AG04449 (cell line): Measurements from ENCODE around the gene LOXL4.

Experiments
- CTCF ChIA-PET: fragments of 350-600 bp; formaldehyde crosslinking; extraction: SDS; loops from one replicate; lab custom pipeline; 2021; ENCODE audit warnings: antibody characterized with exemption; lab: Yijun Ruan, JAX
- POLR2A ChIA-PET: fragments of 400-600, 350-600 bp; formaldehyde crosslinking; extraction: SDS; loops from one replicate; lab custom pipeline; 2020; ENCODE audit warnings: antibody characterized with exemption, inconsistent platforms; lab: Yijun Ruan, JAX
- DNase-seq: peaks from one replicate; pipeline ENCODE4 v3.0.0-alpha.2; 2010; ENCODE audit warnings: low read depth, low spot score
- H3K4me3 ChIP-seq: 2 replicates; pipeline ENCODE4 v1.5.1; 2011; ENCODE audit warnings: low read depth, mild to moderate bottlenecking, control low read depth, low read length
- TF ChIP-seq, protein P1 (sequence below): IDR thresholded peaks from one replicate; pipeline ENCODE4 v1.5.1; 2011; ENCODE audit warnings: mild to moderate bottlenecking, moderate library complexity, low read length, control low read depth, inconsistent platforms; ENCODE audit not compliant: insufficient read depth; ENCODE audit errors: missing control alignments

LOXL4 gene

GRCh38 chr10:98213740-98214139 lies 54.3 kb downstream of the LOXL4 start:
- H3K4me3 ChIP-seq: no peak overlapping the region
- DNase-seq: no peak
- TF ChIP-seq, protein P1, sequence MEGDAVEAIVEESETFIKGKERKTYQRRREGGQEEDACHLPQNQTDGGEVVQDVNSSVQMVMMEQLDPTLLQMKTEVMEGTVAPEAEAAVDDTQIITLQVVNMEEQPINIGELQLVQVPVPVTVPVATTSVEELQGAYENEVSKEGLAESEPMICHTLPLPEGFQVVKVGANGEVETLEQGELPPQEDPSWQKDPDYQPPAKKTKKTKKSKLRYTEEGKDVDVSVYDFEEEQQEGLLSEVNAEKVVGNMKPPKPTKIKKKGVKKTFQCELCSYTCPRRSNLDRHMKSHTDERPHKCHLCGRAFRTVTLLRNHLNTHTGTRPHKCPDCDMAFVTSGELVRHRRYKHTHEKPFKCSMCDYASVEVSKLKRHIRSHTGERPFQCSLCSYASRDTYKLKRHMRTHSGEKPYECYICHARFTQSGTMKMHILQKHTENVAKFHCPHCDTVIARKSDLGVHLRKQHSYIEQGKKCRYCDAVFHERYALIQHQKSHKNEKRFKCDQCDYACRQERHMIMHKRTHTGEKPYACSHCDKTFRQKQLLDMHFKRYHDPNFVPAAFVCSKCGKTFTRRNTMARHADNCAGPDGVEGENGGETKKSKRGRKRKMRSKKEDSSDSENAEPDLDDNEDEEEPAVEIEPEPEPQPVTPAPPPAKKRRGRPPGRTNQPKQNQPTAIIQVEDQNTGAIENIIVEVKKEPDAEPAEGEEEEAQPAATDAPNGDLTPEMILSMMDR: no peak
- POLR2A ChIA-PET: no interaction called here
- CTCF ChIA-PET: interaction anchor here (1.3 kb wide), 1 partner anchor 44 kb away, joined by 4 read pairs; no protein-coding TSS in a partner anchor

GRCh38 chr10:98212196-98212595 lies 55.8 kb downstream of the LOXL4 start:
- CTCF ChIA-PET: interaction anchor here (2.1 kb wide), 1 partner anchor 42 kb away, joined by 10 read pairs; no protein-coding TSS in a partner anchor
- no peak for DNase-seq
- TF ChIP-seq, protein P1: no peak
- POLR2A ChIA-PET: no interaction called here
- H3K4me3 ChIP-seq: no peak overlapping the region

GRCh38 chr10:98209441-98209840 lies 58.6 kb downstream of the LOXL4 start:
- CTCF ChIA-PET: interaction anchor here (0.9 kb wide), 1 partner anchor 38 kb away, joined by 3 read pairs; no protein-coding TSS in a partner anchor
- no peak for DNase-seq

GRCh38 chr10:98208925-98209324 lies 59.1 kb downstream of the LOXL4 start:
- TF ChIP-seq, protein P1: no peak
- H3K4me3 ChIP-seq: no peak overlapping the region
- no peak for DNase-seq
- ChIA-PET POLR2A (no interaction called here), CTCF (interaction anchor here (0.9 kb wide), 1 partner anchor 38 kb away, joined by 3 read pairs; no protein-coding TSS in a partner anchor)

More at GRCh38 chr10:98209441-98209840, 58.6 kb downstream of the LOXL4 start:
- TF ChIP-seq, protein P1: no peak
- H3K4me3 ChIP-seq: no peak overlapping the region
- POLR2A ChIA-PET: no interaction called here

DNA sequence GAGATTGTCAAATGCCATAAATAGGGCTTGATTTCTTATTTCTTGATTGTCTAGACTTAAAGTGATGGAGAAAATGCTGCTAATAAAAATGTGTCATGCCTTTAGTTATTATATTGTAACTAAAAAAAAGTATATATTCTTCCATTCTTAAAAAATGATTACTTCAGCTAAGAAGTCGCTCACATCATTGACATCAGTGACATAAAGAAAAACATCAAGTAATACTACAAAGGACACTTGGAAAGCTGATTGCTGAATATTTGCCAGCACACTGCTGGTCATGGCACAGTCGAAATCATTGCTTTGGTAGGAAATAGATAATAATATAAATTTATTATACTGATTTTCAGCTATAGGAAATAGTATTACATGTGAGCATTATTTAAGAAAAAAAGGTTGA lies 62.6 kb downstream of the LOXL4 start:
- DNase-seq: no peak
- CTCF ChIA-PET: interaction anchor here (0.8 to 1.6 kb wide), 2 partner anchors 34 to 104 kb away, joined by 3 to 11 read pairs; no protein-coding TSS in a partner anchor
- TF ChIP-seq, protein P1: no peak
- POLR2A ChIA-PET: no interaction called here
- H3K4me3 ChIP-seq: no peak overlapping the region

DNA sequence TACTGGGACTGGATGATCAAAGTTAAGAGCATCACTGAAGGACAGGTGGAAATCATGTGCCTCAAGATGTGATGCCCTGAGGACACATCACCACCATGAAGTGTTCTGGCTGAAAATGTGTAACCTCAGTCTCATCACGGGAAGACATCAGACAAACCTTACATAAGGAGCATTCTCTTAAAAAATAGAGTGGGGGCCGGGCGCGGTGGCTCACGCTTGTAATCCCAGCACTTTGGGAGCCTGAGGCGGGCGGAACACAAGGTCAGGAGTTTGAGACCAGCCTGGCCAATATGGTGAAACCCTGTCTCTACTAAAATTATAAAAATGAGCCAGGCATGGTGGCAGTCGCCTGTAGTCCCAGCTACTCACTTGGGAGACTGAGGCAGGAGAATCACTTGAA lies 65.6 kb downstream of the LOXL4 start:
- H3K4me3 ChIP-seq: no peak overlapping the region
- ChIA-PET CTCF (no interaction called here), POLR2A (no interaction called here)
- DNase-seq: no peak
- TF ChIP-seq, protein P1: no peak
